ENCODE results near the gene GRIP1. TPM values are rescaled to one million over a fixed set of nuclear protein-coding genes. Genes with fewer than 3 reads are reported as not detected.

The GRIP1 gene
- total and polyA plus RNA-seq, 10 of the 15 experiments (the other 5 are each of a cell fraction or from before 2014, with no cell fraction given): 0.05 to 0.85 (median 0.50) TPM; not detected in 7

- H2AFZ ChIP-seq (ENCODE audit: control insufficient read depth, low read depth, low read length): no peak overlapping the region; the same call in 1 of the 2 replicates
- TF ChIP-seq CBX3 (IDR thresholded peaks at IDR 0.05; ENCODE audit: borderline replicate concordance, low read depth): no peak
- TF ChIP-seq TBL1XR1 (IDR thresholded peaks at IDR 0.05; ENCODE audit: low read depth, low read length): no peak
- TF ChIP-seq NBN (IDR thresholded peaks at IDR 0.05): no peak
- no peak for TF ChIP-seq YBX1 (IDR thresholded peaks at IDR 0.05)
- no peak for TF ChIP-seq NR2C1 (IDR thresholded peaks at IDR 0.05)
- no peak for TF ChIP-seq RFX5 (IDR thresholded peaks at IDR 0.05; ENCODE audit: low read depth, low read length)
- TF ChIP-seq HDGF (IDR thresholded peaks at IDR 0.05): no peak
- no peak for TF ChIP-seq NRF1 (conservative IDR thresholded peaks at IDR 0.05; ENCODE audit: low read depth, low read length)
- TF ChIP-seq, protein P1, sequence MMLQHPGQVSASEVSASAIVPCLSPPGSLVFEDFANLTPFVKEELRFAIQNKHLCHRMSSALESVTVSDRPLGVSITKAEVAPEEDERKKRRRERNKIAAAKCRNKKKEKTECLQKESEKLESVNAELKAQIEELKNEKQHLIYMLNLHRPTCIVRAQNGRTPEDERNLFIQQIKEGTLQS (IDR thresholded peaks at IDR 0.05; ENCODE audit: borderline replicate concordance, extremely low read depth, low read depth, low read length): no peak
- no peak for TF ChIP-seq MTA2 (IDR thresholded peaks at IDR 0.05; ENCODE audit: low read depth)
- TF ChIP-seq FOXK2 (IDR thresholded peaks at IDR 0.05): no peak
- TF ChIP-seq, protein P2, sequence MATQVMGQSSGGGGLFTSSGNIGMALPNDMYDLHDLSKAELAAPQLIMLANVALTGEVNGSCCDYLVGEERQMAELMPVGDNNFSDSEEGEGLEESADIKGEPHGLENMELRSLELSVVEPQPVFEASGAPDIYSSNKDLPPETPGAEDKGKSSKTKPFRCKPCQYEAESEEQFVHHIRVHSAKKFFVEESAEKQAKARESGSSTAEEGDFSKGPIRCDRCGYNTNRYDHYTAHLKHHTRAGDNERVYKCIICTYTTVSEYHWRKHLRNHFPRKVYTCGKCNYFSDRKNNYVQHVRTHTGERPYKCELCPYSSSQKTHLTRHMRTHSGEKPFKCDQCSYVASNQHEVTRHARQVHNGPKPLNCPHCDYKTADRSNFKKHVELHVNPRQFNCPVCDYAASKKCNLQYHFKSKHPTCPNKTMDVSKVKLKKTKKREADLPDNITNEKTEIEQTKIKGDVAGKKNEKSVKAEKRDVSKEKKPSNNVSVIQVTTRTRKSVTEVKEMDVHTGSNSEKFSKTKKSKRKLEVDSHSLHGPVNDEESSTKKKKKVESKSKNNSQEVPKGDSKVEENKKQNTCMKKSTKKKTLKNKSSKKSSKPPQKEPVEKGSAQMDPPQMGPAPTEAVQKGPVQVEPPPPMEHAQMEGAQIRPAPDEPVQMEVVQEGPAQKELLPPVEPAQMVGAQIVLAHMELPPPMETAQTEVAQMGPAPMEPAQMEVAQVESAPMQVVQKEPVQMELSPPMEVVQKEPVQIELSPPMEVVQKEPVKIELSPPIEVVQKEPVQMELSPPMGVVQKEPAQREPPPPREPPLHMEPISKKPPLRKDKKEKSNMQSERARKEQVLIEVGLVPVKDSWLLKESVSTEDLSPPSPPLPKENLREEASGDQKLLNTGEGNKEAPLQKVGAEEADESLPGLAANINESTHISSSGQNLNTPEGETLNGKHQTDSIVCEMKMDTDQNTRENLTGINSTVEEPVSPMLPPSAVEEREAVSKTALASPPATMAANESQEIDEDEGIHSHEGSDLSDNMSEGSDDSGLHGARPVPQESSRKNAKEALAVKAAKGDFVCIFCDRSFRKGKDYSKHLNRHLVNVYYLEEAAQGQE (IDR thresholded peaks at IDR 0.05; ENCODE audit: low read depth, low read length): no peak
- TF ChIP-seq POLR2AphosphoS2 (IDR thresholded peaks at IDR 0.05; ENCODE audit: low read depth, low read length): no peak
- no peak for TF ChIP-seq ZNF24 (IDR thresholded peaks at IDR 0.05)
- no peak for TF ChIP-seq IKZF2 (IDR thresholded peaks at IDR 0.05)
- TF ChIP-seq, protein P3, sequence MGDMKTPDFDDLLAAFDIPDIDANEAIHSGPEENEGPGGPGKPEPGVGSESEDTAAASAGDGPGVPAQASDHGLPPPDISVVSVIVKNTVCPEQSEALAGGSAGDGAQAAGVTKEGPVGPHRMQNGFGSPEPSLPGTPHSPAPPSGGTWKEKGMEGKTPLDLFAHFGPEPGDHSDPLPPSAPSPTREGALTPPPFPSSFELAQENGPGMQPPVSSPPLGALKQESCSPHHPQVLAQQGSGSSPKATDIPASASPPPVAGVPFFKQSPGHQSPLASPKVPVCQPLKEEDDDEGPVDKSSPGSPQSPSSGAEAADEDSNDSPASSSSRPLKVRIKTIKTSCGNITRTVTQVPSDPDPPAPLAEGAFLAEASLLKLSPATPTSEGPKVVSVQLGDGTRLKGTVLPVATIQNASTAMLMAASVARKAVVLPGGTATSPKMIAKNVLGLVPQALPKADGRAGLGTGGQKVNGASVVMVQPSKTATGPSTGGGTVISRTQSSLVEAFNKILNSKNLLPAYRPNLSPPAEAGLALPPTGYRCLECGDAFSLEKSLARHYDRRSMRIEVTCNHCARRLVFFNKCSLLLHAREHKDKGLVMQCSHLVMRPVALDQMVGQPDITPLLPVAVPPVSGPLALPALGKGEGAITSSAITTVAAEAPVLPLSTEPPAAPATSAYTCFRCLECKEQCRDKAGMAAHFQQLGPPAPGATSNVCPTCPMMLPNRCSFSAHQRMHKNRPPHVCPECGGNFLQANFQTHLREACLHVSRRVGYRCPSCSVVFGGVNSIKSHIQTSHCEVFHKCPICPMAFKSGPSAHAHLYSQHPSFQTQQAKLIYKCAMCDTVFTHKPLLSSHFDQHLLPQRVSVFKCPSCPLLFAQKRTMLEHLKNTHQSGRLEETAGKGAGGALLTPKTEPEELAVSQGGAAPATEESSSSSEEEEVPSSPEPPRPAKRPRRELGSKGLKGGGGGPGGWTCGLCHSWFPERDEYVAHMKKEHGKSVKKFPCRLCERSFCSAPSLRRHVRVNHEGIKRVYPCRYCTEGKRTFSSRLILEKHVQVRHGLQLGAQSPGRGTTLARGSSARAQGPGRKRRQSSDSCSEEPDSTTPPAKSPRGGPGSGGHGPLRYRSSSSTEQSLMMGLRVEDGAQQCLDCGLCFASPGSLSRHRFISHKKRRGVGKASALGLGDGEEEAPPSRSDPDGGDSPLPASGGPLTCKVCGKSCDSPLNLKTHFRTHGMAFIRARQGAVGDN (IDR thresholded peaks at IDR 0.05): no peak
- TF ChIP-seq NFXL1 (IDR thresholded peaks at IDR 0.05; ENCODE audit: borderline replicate concordance): no peak
- TF ChIP-seq BCL3 (IDR thresholded peaks at IDR 0.05; ENCODE audit: borderline replicate concordance, insufficient read depth, low read depth, low read length, poor library complexity, severe bottlenecking): no peak
- DNase-seq (ENCODE audit: low read depth, low spot score): no peak
- 10% methylated on average over 2 of the region's 2 CpGs for WGBS (ENCODE audit: insufficient coverage, insufficient replicate concordance, low lambda C conversion rate, missing lambda C conversion rate)
- H3K4me3 ChIP-seq: no peak overlapping the region
- RAD21 ChIA-PET (ENCODE audit: unreplicated experiment): no interaction called here
- no peak overlapping the region for H3K4me2 ChIP-seq (ENCODE audit: control insufficient read depth, insufficient read depth)
- H3K27ac ChIP-seq (ENCODE audit: control insufficient read depth, insufficient read depth): no peak overlapping the region
- FAIRE-seq: no peak
- no TSS peak for BruUV-seq (replicated peaks)
- no peaks in the 10 kb centered on the region for H4K20me1 ChIP-seq (ENCODE audit: control insufficient read depth, insufficient read depth)
- no peaks in the 10 kb centered on the region; a peak in 2 of 4 replicates for H3K27me3 ChIP-seq (replicated peaks in 1 of 2; ENCODE audit: control insufficient read depth in 2 of 2, insufficient read depth in 2 of 2, low read length in 1 of 2)
- no peaks in the 10 kb centered on the region; a peak in 1 of 4 replicates for H3K36me3 ChIP-seq (ENCODE audit: control insufficient read depth in 2 of 2, insufficient read depth in 2 of 2, low read length in 1 of 2)
- POLR2A ChIA-PET: no interaction called here
- ATAC-seq: no peak
- SMC1A ChIA-PET (ENCODE audit: uncharacterized antibody, unreplicated experiment): no interaction called here
- CTCF ChIA-PET: interaction anchor here (2.0 kb wide), 1 partner anchor 10 kb away, joined by 6 read pairs; no protein-coding TSS in a partner anchor
- no peaks in the 10 kb centered on the region; the same call in 2 of the 3 replicates for H3K9me3 ChIP-seq (replicated peaks; ENCODE audit: control insufficient read depth, insufficient read depth, low read length)
- no peak overlapping the region for H3K9ac ChIP-seq (ENCODE audit: control insufficient read depth, insufficient read depth, low read length)
- H3K79me2 ChIP-seq (ENCODE audit: control insufficient read depth, insufficient read depth, low read length): no peaks in the 10 kb centered on the region
- in situ Hi-C loops (cut with MboI) (no loop called here), intact Hi-C loops (cut with micrococcal nuclease; ENCODE audit: unreplicated experiment) (no loop called here)
- H3K4me1 ChIP-seq (ENCODE audit: control insufficient read depth, insufficient read depth, low read length): no peaks in the 10 kb centered on the region
Measured at GRCh38 chr12:66600903-66601302, 78.0 kb downstream of the GRIP1 start.

Data from GM12878 (cell line).